Body of pancreas (tissue), 4 donors: ENCODE results near the gene UMAD1.

Source experiments
- CTCF ChIP-seq, 7 experiments: fragments of 450-650 bp in 4 of 7; fragments of 200-600 bp in 3 of 7; sonication (generic) in 3 of 7; IDR thresholded peaks; one replicate each; pipeline ENCODE4 v1.5.1; 2016 to 2019; ENCODE audit warnings: antibody characterized with exemption in 7 of 7
- POLR2A ChIP-seq, 3 donors: fragments of 450-650 bp; IDR thresholded peaks; one replicate each; pipeline ENCODE4 v1.6.1; 2016; ENCODE audit warnings: antibody characterized with exemption in 3 of 3, mild to moderate bottlenecking in 2 of 3

GRCh38 chr7:7764520-7765396 lies 124.2 kb downstream of the UMAD1 start:
- TF ChIP-seq POLR2A (IDR thresholded peaks at IDR 0.05) (no peak), CTCF (IDR thresholded peaks at IDR 0.05) (no peak)
